ENCODE results near the gene SLC6A7.

SLC6A7 gene

GRCh38 chr5:150217038-150217437, 27.2 kb downstream of the SLC6A7 start:
- Histone ChIP-seq H3K9me3 (ENCODE audit: control insufficient read depth, insufficient read depth, low read length) (no peaks in the 10 kb centered on the region), H3K36me3 (ENCODE audit: control insufficient read depth, low read length) (no peaks in the 10 kb centered on the region), H3F3A (ENCODE audit: control insufficient read depth, insufficient read depth) (no peaks in the 10 kb centered on the region), H3K4me1 (ENCODE audit: control insufficient read depth, low read length) (no peaks in the 10 kb centered on the region), H3K79me2 (ENCODE audit: control insufficient read depth, low read length) (no peaks in the 10 kb centered on the region), H3K27me3 (ENCODE audit: control insufficient read depth, low read length) (peaks cover 9% of the 10 kb centered on the region; the same call in 1 of the 2 replicates), H3K27ac (ENCODE audit: low read depth, low read length) (no peak overlapping the region), H4K20me1 (ENCODE audit: control insufficient read depth, insufficient read depth, low read depth, low read length) (no peaks in the 10 kb centered on the region), H3K9me2 (replicated peaks; ENCODE audit: control insufficient read depth, low read length) (no peaks in the 10 kb centered on the region), H3K4me2 (ENCODE audit: low read length) (no peak overlapping the region), H3K4me3 (ENCODE audit: low read length) (no peak overlapping the region)
- TF ChIP-seq CTCF (IDR thresholded peaks at IDR 0.05; ENCODE audit: low read depth, low read length, poor library complexity, severe bottlenecking) (no peak), EZH2phosphoT487 (IDR thresholded peaks at IDR 0.05; ENCODE audit: borderline replicate concordance, low read length) (no peak)

GRCh38 chr5:150217873-150218692, 28.2 kb downstream of the SLC6A7 start:
- H3K27ac ChIP-seq (ENCODE audit: low read depth, low read length) = no peak overlapping the region
- H3K79me2 ChIP-seq (ENCODE audit: control insufficient read depth, low read length) = no peaks in the 10 kb centered on the region
- H3K9me3 ChIP-seq (ENCODE audit: control insufficient read depth, insufficient read depth, low read length) = no peaks in the 10 kb centered on the region
- TF ChIP-seq EZH2phosphoT487 (IDR thresholded peaks at IDR 0.05; ENCODE audit: borderline replicate concordance, low read length) = no peak
- TF ChIP-seq CTCF (IDR thresholded peaks at IDR 0.05; ENCODE audit: low read depth, low read length, poor library complexity, severe bottlenecking) = peak; percentile 86
- no peaks in the 10 kb centered on the region for H3K36me3 ChIP-seq (ENCODE audit: control insufficient read depth, low read length)
- H3K4me1 ChIP-seq (ENCODE audit: control insufficient read depth, low read length) = no peaks in the 10 kb centered on the region
- no peak overlapping the region for H3K4me2 ChIP-seq (ENCODE audit: low read length)
- H4K20me1 ChIP-seq (ENCODE audit: control insufficient read depth, insufficient read depth, low read depth, low read length) = no peaks in the 10 kb centered on the region
- no peak overlapping the region for H3K4me3 ChIP-seq (ENCODE audit: low read length)
- no peaks in the 10 kb centered on the region for H3F3A ChIP-seq (ENCODE audit: control insufficient read depth, insufficient read depth)
- H3K9me2 ChIP-seq (replicated peaks; ENCODE audit: control insufficient read depth, low read length) = no peaks in the 10 kb centered on the region
- H3K27me3 ChIP-seq (ENCODE audit: control insufficient read depth, low read length) = peaks cover 9% of the 10 kb centered on the region; the same call in 1 of the 2 replicates

GRCh38 chr5:150218693-150219035, 28.8 kb downstream of the SLC6A7 start:
- Histone ChIP-seq H3K4me1 (ENCODE audit: control insufficient read depth, low read length) (no peaks in the 10 kb centered on the region), H3K9me2 (replicated peaks; ENCODE audit: control insufficient read depth, low read length) (no peaks in the 10 kb centered on the region), H3K27me3 (ENCODE audit: control insufficient read depth, low read length) (peaks cover 9% of the 10 kb centered on the region; the same call in 1 of the 2 replicates), H3K4me3 (ENCODE audit: low read length) (no peak overlapping the region), H3F3A (ENCODE audit: control insufficient read depth, insufficient read depth) (no peaks in the 10 kb centered on the region), H3K4me2 (ENCODE audit: low read length) (no peak overlapping the region), H4K20me1 (ENCODE audit: control insufficient read depth, insufficient read depth, low read depth, low read length) (no peaks in the 10 kb centered on the region), H3K27ac (ENCODE audit: low read depth, low read length) (no peak overlapping the region), H3K36me3 (ENCODE audit: control insufficient read depth, low read length) (no peaks in the 10 kb centered on the region), H3K9me3 (ENCODE audit: control insufficient read depth, insufficient read depth, low read length) (no peaks in the 10 kb centered on the region), H3K79me2 (ENCODE audit: control insufficient read depth, low read length) (no peaks in the 10 kb centered on the region)
- TF ChIP-seq CTCF (IDR thresholded peaks at IDR 0.05; ENCODE audit: low read depth, low read length, poor library complexity, severe bottlenecking) = no peak
- no peak for TF ChIP-seq EZH2phosphoT487 (IDR thresholded peaks at IDR 0.05; ENCODE audit: borderline replicate concordance, low read length)

All from DOHH2 (cell line).